ENCODE measurements around the gene CCDC33. TPM values are rescaled to one million over a fixed set of nuclear protein-coding genes. Genes with fewer than 3 reads are reported as not detected.

The CCDC33 gene
- total and polyA plus RNA-seq, 12 donors: not detected

- TF ChIP-seq, protein P1, sequence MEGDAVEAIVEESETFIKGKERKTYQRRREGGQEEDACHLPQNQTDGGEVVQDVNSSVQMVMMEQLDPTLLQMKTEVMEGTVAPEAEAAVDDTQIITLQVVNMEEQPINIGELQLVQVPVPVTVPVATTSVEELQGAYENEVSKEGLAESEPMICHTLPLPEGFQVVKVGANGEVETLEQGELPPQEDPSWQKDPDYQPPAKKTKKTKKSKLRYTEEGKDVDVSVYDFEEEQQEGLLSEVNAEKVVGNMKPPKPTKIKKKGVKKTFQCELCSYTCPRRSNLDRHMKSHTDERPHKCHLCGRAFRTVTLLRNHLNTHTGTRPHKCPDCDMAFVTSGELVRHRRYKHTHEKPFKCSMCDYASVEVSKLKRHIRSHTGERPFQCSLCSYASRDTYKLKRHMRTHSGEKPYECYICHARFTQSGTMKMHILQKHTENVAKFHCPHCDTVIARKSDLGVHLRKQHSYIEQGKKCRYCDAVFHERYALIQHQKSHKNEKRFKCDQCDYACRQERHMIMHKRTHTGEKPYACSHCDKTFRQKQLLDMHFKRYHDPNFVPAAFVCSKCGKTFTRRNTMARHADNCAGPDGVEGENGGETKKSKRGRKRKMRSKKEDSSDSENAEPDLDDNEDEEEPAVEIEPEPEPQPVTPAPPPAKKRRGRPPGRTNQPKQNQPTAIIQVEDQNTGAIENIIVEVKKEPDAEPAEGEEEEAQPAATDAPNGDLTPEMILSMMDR (IDR thresholded peaks at IDR 0.05): no peak
- intact Hi-C loops (cut with DNase I): loop anchor here in 9 of 10 donors (1.0 to 10.0 kb wide), 10 partner anchors 116 to 582 kb away; partner anchors contain the start of gene RPP25 (in 1 of the 9)
- ATAC-seq (peak in 1 of 8 donors; percentile 5), DNase-seq (no peak)
- Histone ChIP-seq H3K4me3 (no peak overlapping the region), H3K27ac (no peak overlapping the region), H3K27me3 (peaks cover 0 to 28% (median 6%) of the 10 kb centered on the region in 7 donors), H3K9me3 (no peaks in the 10 kb centered on the region), H3K4me1 (peaks cover 7 to 22% (median 16%) of the 10 kb centered on the region in 9 donors), H3K36me3 (no peaks in the 10 kb centered on the region)
- WGBS, 2 donors: 53% methylated on average over 13 of the region's 13 CpGs
Observed at GRCh38 chr15:74373056-74373650, 137.0 kb downstream of the CCDC33 start.

DNA sequence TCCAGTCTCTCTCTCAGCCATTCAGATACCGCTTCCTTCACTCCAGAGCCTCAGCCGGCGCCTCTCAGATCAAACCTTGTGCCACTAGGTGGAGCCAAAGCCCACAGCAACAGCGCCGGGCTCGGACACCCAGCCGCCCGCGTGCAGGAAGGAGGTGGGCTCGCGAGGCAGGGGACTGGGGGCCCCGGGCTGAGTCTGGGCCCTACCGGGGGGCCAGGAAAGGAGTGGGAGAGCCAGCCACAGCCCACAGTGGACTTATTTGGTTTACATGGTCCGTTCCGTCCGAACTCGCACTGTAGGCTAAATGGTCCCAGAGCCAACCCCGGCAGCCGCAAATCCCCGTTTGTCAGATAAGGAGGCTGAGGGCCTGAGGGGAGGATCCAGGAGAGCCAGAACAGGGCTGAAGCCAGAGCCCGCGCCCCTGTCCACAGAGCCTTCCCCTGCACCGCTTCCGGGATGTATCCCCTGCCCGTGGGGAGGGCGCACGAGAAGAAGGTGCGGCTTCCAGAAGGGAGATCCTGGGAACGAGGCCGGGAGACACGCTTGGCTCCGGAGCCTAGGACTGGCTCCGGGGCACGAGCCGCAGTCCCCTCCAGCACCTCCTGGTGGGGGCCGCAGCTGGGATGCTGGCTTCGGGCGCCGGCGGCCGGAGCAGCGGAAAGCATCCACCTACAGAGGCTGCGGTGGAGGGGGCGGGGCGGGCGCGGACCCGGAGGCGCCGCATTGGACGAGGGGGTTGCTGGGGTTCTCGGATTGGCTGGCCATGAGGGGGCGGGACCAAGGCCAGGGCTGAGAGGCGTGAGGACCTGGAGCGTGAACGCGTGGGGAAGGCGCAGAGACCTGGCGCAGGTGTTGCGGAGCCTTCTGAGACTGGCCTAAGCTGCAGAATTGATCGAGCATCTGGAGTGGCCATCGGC, 137.9 kb downstream of the CCDC33 start:
- Histone ChIP-seq H3K4me1 (peaks cover 7 to 28% (median 16%) of the 10 kb centered on the region in 9 donors), H3K27ac (peak overlapping the region in 1 of 10 donors; percentile 66), H3K4me3 (peak overlapping the region; percentile 29 to 80 (median 62)), H3K27me3 (peaks cover 0 to 23% (median 4%) of the 10 kb centered on the region in 7 donors), H3K9me3 (no peaks in the 10 kb centered on the region), H3K36me3 (no peaks in the 10 kb centered on the region)
- intact Hi-C loops (cut with DNase I): loop anchor here (1.0 to 10.0 kb wide), 13 partner anchors 65 to 581 kb away; partner anchors contain the start of gene RPP25 (in 1 of the 10)
- DNase-seq (peak; percentile 91 to 93), ATAC-seq (peak; percentile 96 to 99 (median 98))
- WGBS, 2 donors: 0 to 1% methylated on average over 59 to 62 of the region's 62 CpGs
- TF ChIP-seq, protein P1 (IDR thresholded peaks at IDR 0.05): peak; percentile 83 to 93 (median 92)

- no peaks in the 10 kb centered on the region for H3K36me3 ChIP-seq
- intact Hi-C loops (cut with DNase I): loop anchor here (2.0 to 10.0 kb wide), 12 partner anchors 64 to 580 kb away; partner anchors contain the start of gene RPP25 (in 1 of the 10)
- peak overlapping the region in 8 of 10 donors; percentile 45 to 80 (median 65) for H3K4me3 ChIP-seq
- no peak overlapping the region for H3K27ac ChIP-seq
- 24 to 26% methylated on average over 9 to 11 of the region's 11 CpGs for WGBS, 2 donors
- ATAC-seq (peak in 2 of 8 donors; percentile 1 to 4), DNase-seq (no peak)
- no peaks in the 10 kb centered on the region for H3K9me3 ChIP-seq
- peaks cover 0 to 23% (median 0%) of the 10 kb centered on the region in 7 donors for H3K27me3 ChIP-seq
- TF ChIP-seq, protein P1 (IDR thresholded peaks at IDR 0.05): no peak
- peaks cover 7 to 31% (median 16%) of the 10 kb centered on the region in 9 donors for H3K4me1 ChIP-seq
Observed at GRCh38 chr15:74374648-74375302, 138.6 kb downstream of the CCDC33 start.

Data from heart right ventricle (tissue), 16 donors.